Neural crest cell (in vitro differentiated cells): Measurements from ENCODE around the gene DOK6. TPM values are rescaled to one million over a fixed set of nuclear protein-coding genes. Genes with fewer than 3 reads are reported as not detected.
"Not testable (repeated sequence)": the region's sequence is repeated elsewhere in the genome, so short reads cannot be mapped to it uniquely, and the experiment has no call there.

ENCODE experiments used
- DNase-seq: peaks from one replicate; pipeline ENCODE4 v3.0.0; 2021; ENCODE audit warnings: low read depth, mixed read lengths, low spot score
- H3K27ac Mint-ChIP-seq: one replicate; pipeline ENCODE4 v1.8.0; 2021; ENCODE audit warnings: mild to moderate bottlenecking, mixed read lengths; ENCODE audit not compliant: unreplicated experiment
- H3K27me3 Mint-ChIP-seq: 2 replicates; pipeline ENCODE4 v1.8.0; 2021; ENCODE audit warnings: low read depth, mild to moderate bottlenecking, mixed read lengths
- H3K36me3 Mint-ChIP-seq: 2 replicates; pipeline ENCODE4 v1.8.0; 2021; ENCODE audit warnings: low read depth, mild to moderate bottlenecking, mixed read lengths
- H3K4me1 Mint-ChIP-seq: 2 replicates; pipeline ENCODE4 v1.8.0; 2021; ENCODE audit warnings: mixed read lengths
- H3K4me3 Mint-ChIP-seq: one replicate; pipeline ENCODE4 v1.8.0; 2021; ENCODE audit warnings: mild to moderate bottlenecking, mixed read lengths
- H3K9me3 Mint-ChIP-seq: 2 replicates; pipeline ENCODE4 v1.8.0; 2021; ENCODE audit warnings: mixed read lengths
- long read RNA-seq: library from polyadenylated mRNA; unstranded; transcript quantifications from one replicate; pipeline ENCODE4 v2.0.0, GENCODE V29; 2020
- total RNA-seq: library from RNA; stranded (reverse); gene quantifications from 2 replicates; pipeline ENCODE4 v1.2.1, GENCODE V29; 2021
- TF ChIP-seq, protein P1 (sequence below): fragments of 200-600 bp; sonication (generic); conservative IDR thresholded peaks from 2 replicates; pipeline ENCODE4 v1.5.0; 2021; ENCODE audit warnings: antibody characterized with exemption, mild to moderate bottlenecking

DOK6 gene
- 3.6 and 4.0 TPM in 2 replicates for total RNA-seq
- long read RNA-seq = 0 reads

DNA sequence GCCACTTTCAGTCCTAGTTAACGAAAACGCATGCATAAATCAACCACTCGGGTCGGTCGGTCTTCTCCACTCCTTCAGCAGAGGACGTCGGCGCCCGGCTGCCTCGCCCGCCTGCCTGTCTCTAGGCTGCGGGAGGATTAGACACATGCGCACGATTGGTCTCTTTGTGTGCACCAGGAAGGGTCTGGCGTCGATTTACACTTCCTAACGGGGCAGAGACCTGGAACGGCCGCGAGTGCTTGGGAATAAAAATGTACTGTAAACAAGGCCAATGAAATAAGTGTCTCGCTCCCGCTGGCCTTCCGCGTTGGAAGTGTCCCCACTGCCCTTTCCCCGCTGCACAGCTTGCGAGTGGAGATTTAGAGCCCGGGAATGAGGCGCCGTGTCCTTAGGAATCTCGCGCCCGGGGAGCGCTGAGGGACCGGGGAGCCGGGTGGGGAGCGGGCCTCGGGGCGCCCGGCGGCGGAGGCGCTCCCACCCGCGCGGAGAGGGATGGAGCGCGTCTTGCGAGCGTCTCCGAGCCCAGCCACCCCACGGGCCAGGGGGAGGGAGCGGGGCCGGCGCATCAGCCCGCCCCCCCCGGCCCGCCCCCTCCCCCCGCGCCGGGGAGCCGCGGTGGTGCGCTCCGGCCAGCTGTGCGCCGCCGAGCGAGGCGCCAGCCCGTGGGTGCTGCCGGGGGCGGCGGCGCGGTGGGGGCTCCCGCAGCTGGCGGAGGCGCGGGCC lies at the start of gene DOK6:
DOK6 (plus strand) TSS at position 636 of the 723 bp plus-strand sequence.
- H3K36me3 Mint-ChIP-seq = no peaks in the 10 kb centered on the region
- peaks cover 25% of the 10 kb centered on the region for H3K4me1 Mint-ChIP-seq
- peak within 1 kb of the TSS; percentile 87 for H3K27ac Mint-ChIP-seq
- H3K27me3 Mint-ChIP-seq = peaks cover 47% of the 10 kb centered on the region
- DNase-seq = peak; percentile 61
- TF ChIP-seq, protein P1, sequence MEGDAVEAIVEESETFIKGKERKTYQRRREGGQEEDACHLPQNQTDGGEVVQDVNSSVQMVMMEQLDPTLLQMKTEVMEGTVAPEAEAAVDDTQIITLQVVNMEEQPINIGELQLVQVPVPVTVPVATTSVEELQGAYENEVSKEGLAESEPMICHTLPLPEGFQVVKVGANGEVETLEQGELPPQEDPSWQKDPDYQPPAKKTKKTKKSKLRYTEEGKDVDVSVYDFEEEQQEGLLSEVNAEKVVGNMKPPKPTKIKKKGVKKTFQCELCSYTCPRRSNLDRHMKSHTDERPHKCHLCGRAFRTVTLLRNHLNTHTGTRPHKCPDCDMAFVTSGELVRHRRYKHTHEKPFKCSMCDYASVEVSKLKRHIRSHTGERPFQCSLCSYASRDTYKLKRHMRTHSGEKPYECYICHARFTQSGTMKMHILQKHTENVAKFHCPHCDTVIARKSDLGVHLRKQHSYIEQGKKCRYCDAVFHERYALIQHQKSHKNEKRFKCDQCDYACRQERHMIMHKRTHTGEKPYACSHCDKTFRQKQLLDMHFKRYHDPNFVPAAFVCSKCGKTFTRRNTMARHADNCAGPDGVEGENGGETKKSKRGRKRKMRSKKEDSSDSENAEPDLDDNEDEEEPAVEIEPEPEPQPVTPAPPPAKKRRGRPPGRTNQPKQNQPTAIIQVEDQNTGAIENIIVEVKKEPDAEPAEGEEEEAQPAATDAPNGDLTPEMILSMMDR = no peak
- no peaks in the 10 kb centered on the region for H3K9me3 Mint-ChIP-seq
- H3K4me3 Mint-ChIP-seq = peak within 1 kb of the TSS; percentile 91

DNA sequence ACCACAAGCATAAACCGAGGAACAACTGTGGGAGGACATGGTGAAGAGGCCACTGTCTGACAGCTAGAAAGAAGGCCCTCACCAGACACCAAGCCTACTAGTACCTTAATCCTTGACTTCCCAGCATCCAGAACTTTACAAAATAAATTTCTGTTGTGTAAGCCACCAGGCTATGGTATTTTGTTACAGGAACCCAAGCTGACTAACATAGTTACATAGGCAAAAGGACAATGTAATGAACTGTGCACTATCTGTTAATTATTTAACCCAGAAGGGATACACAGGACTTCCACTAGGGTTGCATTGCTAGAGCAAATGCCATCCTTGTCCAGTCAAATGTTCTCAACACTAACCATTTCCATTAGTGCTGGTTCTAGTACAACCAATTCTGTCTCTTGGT lies 47.7 kb upstream of the DOK6 start:
- Mint-ChIP-seq H3K27me3 (no peaks in the 10 kb centered on the region), H3K4me1 (no peaks in the 10 kb centered on the region)
- no peak for DNase-seq

DNA sequence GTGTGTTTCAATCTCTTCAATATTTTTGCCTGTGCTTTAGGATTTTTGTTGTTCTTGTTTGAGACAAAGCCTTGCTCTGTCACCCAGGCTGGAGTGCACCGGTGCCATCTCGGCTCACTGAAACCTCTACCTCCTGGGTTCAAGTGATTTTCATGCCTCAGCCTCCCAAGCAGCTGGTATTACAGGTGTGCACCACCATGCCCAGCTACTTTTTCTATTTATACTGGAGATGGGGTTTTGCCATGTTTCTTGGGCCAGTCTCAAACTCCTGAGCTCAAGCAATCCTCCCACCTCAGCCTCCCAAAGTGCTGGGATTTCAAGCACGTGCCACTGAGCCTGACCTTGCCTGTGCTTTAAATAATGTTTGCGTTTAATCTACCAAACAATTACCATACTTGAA lies 43.1 kb upstream of the DOK6 start:
- DNase-seq = no peak
- TF ChIP-seq, protein P1 = no peak
- H3K27ac Mint-ChIP-seq = no peak overlapping the region

More for the DNA sequence above, 47.7 kb upstream of the DOK6 start:
- Mint-ChIP-seq H3K36me3 (no peaks in the 10 kb centered on the region), H3K9me3 (no peaks in the 10 kb centered on the region), H3K4me3 (no peak overlapping the region), H3K27ac (no peak overlapping the region)
- TF ChIP-seq, protein P1 = no peak

DNA sequence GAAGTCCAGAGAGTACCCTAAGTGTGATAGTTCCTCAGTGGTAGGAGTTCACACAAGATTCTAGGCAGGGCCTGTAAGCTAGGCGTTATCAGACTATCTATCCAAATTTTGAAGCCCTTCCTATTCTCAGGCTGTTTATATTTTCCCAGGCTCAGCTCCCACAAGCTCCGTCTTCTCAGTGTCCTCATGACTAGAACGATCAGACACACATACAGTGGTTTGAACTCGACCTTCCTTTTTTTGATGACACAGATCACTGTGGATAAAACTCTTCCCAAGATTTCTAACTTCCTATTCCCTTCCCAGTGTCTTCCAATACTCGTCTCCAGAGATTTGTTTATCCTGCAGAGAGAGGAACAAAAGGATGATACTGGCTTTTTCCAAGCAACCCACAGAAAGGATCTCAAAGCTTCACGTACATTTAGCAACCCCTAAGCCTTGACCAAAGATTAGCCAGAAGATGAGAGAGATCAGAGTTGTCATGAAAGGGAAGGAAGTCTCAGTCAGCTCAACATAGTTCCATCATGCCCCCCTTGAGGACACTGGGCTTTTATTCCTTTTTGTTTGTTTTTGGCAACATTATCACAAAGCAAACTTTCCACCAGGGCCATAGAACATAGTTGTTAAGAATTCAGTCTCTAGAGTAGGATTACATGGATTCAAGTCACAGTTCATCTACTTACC lies 42.3 kb upstream of the DOK6 start:
- H3K27ac Mint-ChIP-seq = no peak overlapping the region
- TF ChIP-seq, protein P1 = no peak
- H3K4me3 Mint-ChIP-seq = no peak overlapping the region
- peaks cover 4% of the 10 kb centered on the region for H3K36me3 Mint-ChIP-seq
- DNase-seq = no peak
- peaks cover 7% of the 10 kb centered on the region for H3K9me3 Mint-ChIP-seq
- no peaks in the 10 kb centered on the region for H3K4me1 Mint-ChIP-seq
- no peaks in the 10 kb centered on the region for H3K27me3 Mint-ChIP-seq

More for the DNA sequence above, 43.1 kb upstream of the DOK6 start:
- no peaks in the 10 kb centered on the region for H3K27me3 Mint-ChIP-seq
- peaks cover 4% of the 10 kb centered on the region for H3K36me3 Mint-ChIP-seq
- peaks cover 7% of the 10 kb centered on the region for H3K9me3 Mint-ChIP-seq
- H3K4me1 Mint-ChIP-seq = no peaks in the 10 kb centered on the region
- H3K4me3 Mint-ChIP-seq = no peak overlapping the region

DNA sequence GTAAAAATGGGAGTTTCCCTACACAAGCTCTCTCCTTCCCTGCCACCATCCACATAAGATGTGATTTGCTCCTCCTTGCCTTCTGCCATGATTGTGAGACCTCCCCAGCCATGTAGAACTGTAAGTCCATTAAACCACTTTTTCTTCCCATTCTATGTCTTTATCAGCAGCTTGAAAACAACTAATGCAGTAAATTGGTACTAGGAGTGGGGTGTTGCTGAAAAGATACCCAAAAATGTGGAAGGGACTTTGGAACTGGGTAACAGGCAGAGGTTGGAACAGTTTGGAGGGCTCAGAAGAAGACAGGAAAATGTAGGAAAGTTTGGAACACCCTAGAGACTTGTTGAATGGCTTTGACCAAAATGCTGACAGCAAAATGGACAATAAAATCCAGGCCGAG lies 40.9 kb upstream of the DOK6 start:
- H3K4me1 Mint-ChIP-seq, H3K27me3 Mint-ChIP-seq, H3K36me3 Mint-ChIP-seq, H3K9me3 Mint-ChIP-seq, DNase-seq, H3K4me3 Mint-ChIP-seq, H3K27ac Mint-ChIP-seq: not testable (repeated sequence)

DNA sequence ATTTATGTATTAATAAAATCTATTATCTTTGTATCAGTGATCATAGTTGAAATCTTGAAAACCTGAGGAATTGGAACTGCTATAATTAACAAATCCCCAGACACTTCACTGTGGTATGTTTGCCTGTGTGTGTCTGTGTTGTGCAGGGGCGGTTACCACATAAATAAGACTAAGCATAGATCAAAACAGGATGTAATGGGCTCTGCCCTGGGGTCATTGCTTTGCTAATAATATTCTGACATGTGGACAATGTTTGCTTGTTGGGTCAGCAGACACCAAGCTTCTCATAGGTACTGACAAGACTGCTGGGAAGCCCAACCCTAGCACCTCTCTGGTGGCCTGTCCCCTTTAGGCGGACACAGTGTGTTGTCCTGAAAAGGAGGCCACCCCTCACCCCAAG lies 35.8 kb upstream of the DOK6 start:
- H3K27ac Mint-ChIP-seq = no peak overlapping the region
- H3K9me3 Mint-ChIP-seq = peaks cover 3% of the 10 kb centered on the region
- TF ChIP-seq, protein P1 = no peak
- H3K36me3 Mint-ChIP-seq = peaks cover 3% of the 10 kb centered on the region
- H3K4me3 Mint-ChIP-seq = no peak overlapping the region
- no peak for DNase-seq
- no peaks in the 10 kb centered on the region for H3K27me3 Mint-ChIP-seq
- H3K4me1 Mint-ChIP-seq = peaks cover 3% of the 10 kb centered on the region
